Measurements from ENCODE around the gene APEX1. TPM values are rescaled to one million over a fixed set of nuclear protein-coding genes. Genes with fewer than 3 reads are reported as not detected.
A peak's percentile ranks its signal among the peaks of the same experiment; 100 is the strongest.
"Not testable (repeated sequence)": the region's sequence is repeated elsewhere in the genome, so short reads cannot be mapped to it uniquely, and the experiment has no call there.

Gene APEX1
- total RNA-seq, 1 experiment from 2014 or later = 324 TPM

DNA sequence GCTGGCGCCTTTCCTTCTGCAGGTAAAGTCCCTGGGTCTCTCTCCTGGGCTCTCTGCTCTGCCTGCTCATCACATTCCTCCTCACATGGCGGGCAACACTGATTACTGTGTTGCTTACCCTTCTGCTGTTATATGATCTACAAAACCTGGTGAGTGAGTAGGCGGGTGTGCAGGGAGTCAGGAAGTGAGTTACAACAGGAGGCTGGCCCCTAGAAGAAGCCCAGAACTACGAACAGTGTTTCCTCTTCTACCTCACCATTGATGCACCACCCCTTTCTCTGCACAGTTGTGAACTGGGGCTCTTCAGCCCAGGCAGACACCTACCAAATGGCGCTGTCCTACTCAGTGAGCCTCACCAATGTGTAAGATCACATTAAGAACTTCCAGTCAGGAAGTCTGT lies 14.1 kb upstream of the APEX1 start:
- peaks cover 11% of the 10 kb centered on the region for H3K27me3 Mint-ChIP-seq (ENCODE audit: low read depth)
- no peak for DNase-seq (ENCODE audit: low spot score)
- ATAC-seq = peak; percentile 87
- H3K27ac Mint-ChIP-seq = no peak overlapping the region
- H3K9me3 Mint-ChIP-seq = peaks cover 7% of the 10 kb centered on the region
- no peaks in the 10 kb centered on the region; the same call in 1 of the 2 replicates for H3K4me1 Mint-ChIP-seq
- peaks cover 9% of the 10 kb centered on the region for H3K36me3 Mint-ChIP-seq
- POLR2A ChIA-PET = no interaction called here
- TF ChIP-seq TP53 (CRISPR knock-in tag; IDR thresholded peaks at IDR 0.05) (no peak), ZNF317 (CRISPR knock-in tag; IDR thresholded peaks at IDR 0.05; ENCODE audit: borderline replicate concordance, low read depth) (no peak)
- TF ChIP-seq, protein P1, sequence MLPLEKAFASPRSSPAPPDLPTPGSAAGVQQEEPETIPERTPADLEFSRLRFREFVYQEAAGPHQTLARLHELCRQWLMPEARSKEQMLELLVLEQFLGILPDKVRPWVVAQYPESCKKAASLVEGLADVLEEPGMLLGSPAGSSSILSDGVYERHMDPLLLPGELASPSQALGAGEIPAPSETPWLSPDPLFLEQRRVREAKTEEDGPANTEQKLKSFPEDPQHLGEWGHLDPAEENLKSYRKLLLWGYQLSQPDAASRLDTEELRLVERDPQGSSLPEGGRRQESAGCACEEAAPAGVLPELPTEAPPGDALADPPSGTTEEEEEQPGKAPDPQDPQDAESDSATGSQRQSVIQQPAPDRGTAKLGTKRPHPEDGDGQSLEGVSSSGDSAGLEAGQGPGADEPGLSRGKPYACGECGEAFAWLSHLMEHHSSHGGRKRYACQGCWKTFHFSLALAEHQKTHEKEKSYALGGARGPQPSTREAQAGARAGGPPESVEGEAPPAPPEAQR (CRISPR knock-in tag; IDR thresholded peaks at IDR 0.05) = no peak
- no peak overlapping the region for H3K4me3 Mint-ChIP-seq
- CTCF ChIA-PET = interaction anchor here (1.4 kb wide), 1 partner anchor 217 kb away, joined by 3 read pairs; no protein-coding TSS in a partner anchor

DNA sequence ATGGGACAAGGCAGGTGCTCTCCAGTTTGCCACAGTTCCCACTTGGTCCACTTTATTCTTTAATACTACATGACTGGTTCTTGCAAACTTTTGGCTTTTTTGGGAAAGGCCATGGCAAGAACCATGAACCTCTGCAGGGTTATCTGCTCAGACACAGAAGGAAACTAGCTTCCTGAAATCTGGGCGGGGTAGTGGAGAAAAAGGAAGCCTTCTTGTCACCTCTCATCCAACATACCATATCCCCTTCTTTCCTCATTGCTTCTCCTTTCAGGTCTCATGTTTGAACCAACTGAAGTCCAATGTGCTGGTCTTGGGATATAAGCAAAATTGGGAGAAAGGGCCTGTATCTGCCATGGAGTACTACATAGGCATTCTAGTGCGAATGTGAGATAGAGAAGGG lies 13.6 kb upstream of the APEX1 start:
- Mint-ChIP-seq H3K4me1 (no peaks in the 10 kb centered on the region), H3K36me3 (peaks cover 9% of the 10 kb centered on the region), H3K27ac (no peak overlapping the region), H3K4me3 (no peak overlapping the region), H3K9me3 (peaks cover 7% of the 10 kb centered on the region), H3K27me3 (ENCODE audit: low read depth) (peaks cover 5% of the 10 kb centered on the region)
- POLR2A ChIA-PET = no interaction called here
- no peak for ATAC-seq
- CTCF ChIA-PET = interaction anchor here (1.2 to 1.4 kb wide), 2 partner anchors 26 to 216 kb away, joined by 3 read pairs; no protein-coding TSS in a partner anchor
- no peak for DNase-seq (ENCODE audit: low spot score)
- TF ChIP-seq, protein P2, sequence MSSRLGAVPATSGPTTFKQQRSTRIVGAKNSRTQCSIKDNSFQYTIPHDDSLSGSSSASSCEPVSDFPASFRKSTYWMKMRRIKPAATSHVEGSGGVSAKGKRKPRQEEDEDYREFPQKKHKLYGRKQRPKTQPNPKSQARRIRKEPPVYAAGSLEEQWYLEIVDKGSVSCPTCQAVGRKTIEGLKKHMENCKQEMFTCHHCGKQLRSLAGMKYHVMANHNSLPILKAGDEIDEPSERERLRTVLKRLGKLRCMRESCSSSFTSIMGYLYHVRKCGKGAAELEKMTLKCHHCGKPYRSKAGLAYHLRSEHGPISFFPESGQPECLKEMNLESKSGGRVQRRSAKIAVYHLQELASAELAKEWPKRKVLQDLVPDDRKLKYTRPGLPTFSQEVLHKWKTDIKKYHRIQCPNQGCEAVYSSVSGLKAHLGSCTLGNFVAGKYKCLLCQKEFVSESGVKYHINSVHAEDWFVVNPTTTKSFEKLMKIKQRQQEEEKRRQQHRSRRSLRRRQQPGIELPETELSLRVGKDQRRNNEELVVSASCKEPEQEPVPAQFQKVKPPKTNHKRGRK (CRISPR knock-in tag; IDR thresholded peaks at IDR 0.05; ENCODE audit: borderline replicate concordance) = no peak
- TF ChIP-seq ZNF232 (CRISPR knock-in tag; IDR thresholded peaks at IDR 0.05) (no peak), MYBL2 (CRISPR knock-in tag; IDR thresholded peaks at IDR 0.05) (no peak), ZNF219 (CRISPR knock-in tag; IDR thresholded peaks at IDR 0.05; ENCODE audit: borderline replicate concordance) (no peak)
- TF ChIP-seq, protein P3, sequence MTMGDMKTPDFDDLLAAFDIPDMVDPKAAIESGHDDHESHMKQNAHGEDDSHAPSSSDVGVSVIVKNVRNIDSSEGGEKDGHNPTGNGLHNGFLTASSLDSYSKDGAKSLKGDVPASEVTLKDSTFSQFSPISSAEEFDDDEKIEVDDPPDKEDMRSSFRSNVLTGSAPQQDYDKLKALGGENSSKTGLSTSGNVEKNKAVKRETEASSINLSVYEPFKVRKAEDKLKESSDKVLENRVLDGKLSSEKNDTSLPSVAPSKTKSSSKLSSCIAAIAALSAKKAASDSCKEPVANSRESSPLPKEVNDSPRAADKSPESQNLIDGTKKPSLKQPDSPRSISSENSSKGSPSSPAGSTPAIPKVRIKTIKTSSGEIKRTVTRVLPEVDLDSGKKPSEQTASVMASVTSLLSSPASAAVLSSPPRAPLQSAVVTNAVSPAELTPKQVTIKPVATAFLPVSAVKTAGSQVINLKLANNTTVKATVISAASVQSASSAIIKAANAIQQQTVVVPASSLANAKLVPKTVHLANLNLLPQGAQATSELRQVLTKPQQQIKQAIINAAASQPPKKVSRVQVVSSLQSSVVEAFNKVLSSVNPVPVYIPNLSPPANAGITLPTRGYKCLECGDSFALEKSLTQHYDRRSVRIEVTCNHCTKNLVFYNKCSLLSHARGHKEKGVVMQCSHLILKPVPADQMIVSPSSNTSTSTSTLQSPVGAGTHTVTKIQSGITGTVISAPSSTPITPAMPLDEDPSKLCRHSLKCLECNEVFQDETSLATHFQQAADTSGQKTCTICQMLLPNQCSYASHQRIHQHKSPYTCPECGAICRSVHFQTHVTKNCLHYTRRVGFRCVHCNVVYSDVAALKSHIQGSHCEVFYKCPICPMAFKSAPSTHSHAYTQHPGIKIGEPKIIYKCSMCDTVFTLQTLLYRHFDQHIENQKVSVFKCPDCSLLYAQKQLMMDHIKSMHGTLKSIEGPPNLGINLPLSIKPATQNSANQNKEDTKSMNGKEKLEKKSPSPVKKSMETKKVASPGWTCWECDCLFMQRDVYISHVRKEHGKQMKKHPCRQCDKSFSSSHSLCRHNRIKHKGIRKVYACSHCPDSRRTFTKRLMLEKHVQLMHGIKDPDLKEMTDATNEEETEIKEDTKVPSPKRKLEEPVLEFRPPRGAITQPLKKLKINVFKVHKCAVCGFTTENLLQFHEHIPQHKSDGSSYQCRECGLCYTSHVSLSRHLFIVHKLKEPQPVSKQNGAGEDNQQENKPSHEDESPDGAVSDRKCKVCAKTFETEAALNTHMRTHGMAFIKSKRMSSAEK (CRISPR knock-in tag; IDR thresholded peaks at IDR 0.05; ENCODE audit: borderline replicate concordance) = no peak
- TF ChIP-seq, protein P4, sequence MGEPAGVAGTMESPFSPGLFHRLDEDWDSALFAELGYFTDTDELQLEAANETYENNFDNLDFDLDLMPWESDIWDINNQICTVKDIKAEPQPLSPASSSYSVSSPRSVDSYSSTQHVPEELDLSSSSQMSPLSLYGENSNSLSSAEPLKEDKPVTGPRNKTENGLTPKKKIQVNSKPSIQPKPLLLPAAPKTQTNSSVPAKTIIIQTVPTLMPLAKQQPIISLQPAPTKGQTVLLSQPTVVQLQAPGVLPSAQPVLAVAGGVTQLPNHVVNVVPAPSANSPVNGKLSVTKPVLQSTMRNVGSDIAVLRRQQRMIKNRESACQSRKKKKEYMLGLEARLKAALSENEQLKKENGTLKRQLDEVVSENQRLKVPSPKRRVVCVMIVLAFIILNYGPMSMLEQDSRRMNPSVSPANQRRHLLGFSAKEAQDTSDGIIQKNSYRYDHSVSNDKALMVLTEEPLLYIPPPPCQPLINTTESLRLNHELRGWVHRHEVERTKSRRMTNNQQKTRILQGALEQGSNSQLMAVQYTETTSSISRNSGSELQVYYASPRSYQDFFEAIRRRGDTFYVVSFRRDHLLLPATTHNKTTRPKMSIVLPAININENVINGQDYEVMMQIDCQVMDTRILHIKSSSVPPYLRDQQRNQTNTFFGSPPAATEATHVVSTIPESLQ (CRISPR knock-in tag; IDR thresholded peaks at IDR 0.05) = no peak

DNA sequence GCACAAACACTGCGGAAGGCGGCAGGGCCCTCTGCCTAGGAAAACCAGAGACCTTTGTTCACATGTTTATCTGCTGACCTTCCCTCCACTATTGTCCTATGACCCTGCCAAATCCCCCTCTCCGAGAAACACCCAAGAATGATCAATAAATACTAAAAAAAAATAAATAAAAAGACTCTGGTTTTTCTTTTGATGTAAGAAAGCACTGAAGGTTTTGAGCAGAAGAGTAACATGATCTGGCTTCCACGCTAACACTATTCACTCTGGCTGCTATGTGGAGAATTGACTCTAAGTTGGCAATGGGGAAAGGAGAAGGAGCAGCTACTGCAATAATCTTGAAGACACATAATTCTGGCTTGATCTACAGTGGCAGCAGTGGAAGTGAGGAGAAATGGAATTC lies 11.4 kb upstream of the APEX1 start:
- H3K27me3 Mint-ChIP-seq (ENCODE audit: low read depth); H3K4me3 Mint-ChIP-seq; H3K27ac Mint-ChIP-seq; ATAC-seq; DNase-seq (ENCODE audit: low spot score); H3K4me1 Mint-ChIP-seq; H3K9me3 Mint-ChIP-seq; H3K36me3 Mint-ChIP-seq: not testable (repeated sequence)
- POLR2A ChIA-PET = interaction anchor here (2.3 kb wide), 1 partner anchor 11 kb away, joined by 8 read pairs; the partner anchor contains the start of genes APEX1 and OSGEP
- CTCF ChIA-PET = interaction anchor here (1.3 kb wide), 1 partner anchor 28 kb away, joined by 5 read pairs; no protein-coding TSS in a partner anchor
